SU-DHL-6 (cell line): ENCODE measurements around the gene NINJ2.

Source experiments
- H2AFZ ChIP-seq: fragments of 200-600 bp; sonication (generic); 2 replicates; pipeline ENCODE4 v1.6.1; 2014; ENCODE audit warnings: low read depth, mild to moderate bottlenecking, moderate library complexity, mixed read lengths, antibody characterized with exemption, low read length; ENCODE audit not compliant: severe bottlenecking
- H3F3A ChIP-seq: fragments of 200-600 bp; shearing (Covaris generic); 2 replicates; pipeline ENCODE4 v1.6.0; 2016; ENCODE audit warnings: antibody characterized with exemption, mild to moderate bottlenecking; ENCODE audit not compliant: insufficient read depth
- H3K27ac ChIP-seq: fragments of 200-600 bp; sonication (generic); 2 replicates; pipeline ENCODE4 v1.5.1; 2016; ENCODE audit warnings: low read depth, mild to moderate bottlenecking, low read length, moderate library complexity, mixed read lengths
- H3K27me3 ChIP-seq: fragments of 200-600 bp; sonication (generic), shearing (Covaris generic); 2 replicates; pipeline ENCODE4 v1.6.0; 2014; ENCODE audit warnings: mild to moderate bottlenecking, low read length
- H3K36me3 ChIP-seq: fragments of 200-600 bp; sonication (generic); 2 replicates; pipeline ENCODE4 v1.6.1; 2014; ENCODE audit warnings: mild to moderate bottlenecking, low read length, mixed read lengths
- H3K4me2 ChIP-seq: fragments of 300-600, 200-600 bp; shearing (Covaris generic), sonication (generic); 2 replicates; pipeline ENCODE4 v1.6.0; 2014; ENCODE audit warnings: low read length, low read depth, mild to moderate bottlenecking; ENCODE audit not compliant: poor library complexity, severe bottlenecking
- H3K4me3 ChIP-seq: fragments of 200-600 bp; sonication (generic); 2 replicates; pipeline ENCODE4 v1.5.1; 2014; ENCODE audit warnings: antibody characterized with exemption, low read length, mild to moderate bottlenecking, mixed read lengths; ENCODE audit not compliant: insufficient read depth, poor library complexity, severe bottlenecking
- H3K79me2 ChIP-seq: fragments of 200-600 bp; sonication (generic); 2 replicates; pipeline ENCODE4 v1.6.1; 2014; ENCODE audit warnings: mild to moderate bottlenecking, low read length, moderate library complexity; ENCODE audit not compliant: insufficient read depth
- H3K9ac ChIP-seq: fragments of 200-600 bp; sonication (generic); 2 replicates; pipeline ENCODE4 v1.7.0; 2014; ENCODE audit warnings: mild to moderate bottlenecking, low read length
- H3K9me2 ChIP-seq: fragments of 200-600 bp; sonication (generic); replicated peaks from 2 replicates; pipeline ENCODE4 v1.6.1; 2014; ENCODE audit warnings: low read length; ENCODE audit not compliant: insufficient read depth
- H3K9me3 ChIP-seq: fragments of 200-600 bp; sonication (generic); 2 replicates; pipeline ENCODE4 v1.6.1; 2014; ENCODE audit warnings: low read length, mixed read lengths; ENCODE audit not compliant: insufficient read depth
- H4K20me1 ChIP-seq: fragments of 200-600 bp; sonication (generic); 2 replicates; pipeline ENCODE4 v1.6.1; 2014; ENCODE audit warnings: low read depth, mild to moderate bottlenecking, antibody characterized with exemption, low read length, moderate library complexity, mixed read lengths
- EZH2phosphoT487 ChIP-seq: fragments of 200-600 bp; sonication (generic), shearing (Covaris generic); conservative IDR thresholded peaks from 2 replicates; pipeline ENCODE4 v1.6.1; 2018; ENCODE audit warnings: mild to moderate bottlenecking, antibody characterized with exemption, low read length, moderate library complexity, mixed read lengths
- TF ChIP-seq, protein P1 (sequence below): fragments of 200-600 bp; sonication (generic); IDR thresholded peaks from one replicate; pipeline ENCODE4 v1.5.1; 2017; ENCODE audit warnings: antibody characterized with exemption, mild to moderate bottlenecking, low read length, moderate library complexity; ENCODE audit not compliant: insufficient read depth, poor library complexity, severe bottlenecking

NINJ2 gene

DNA sequence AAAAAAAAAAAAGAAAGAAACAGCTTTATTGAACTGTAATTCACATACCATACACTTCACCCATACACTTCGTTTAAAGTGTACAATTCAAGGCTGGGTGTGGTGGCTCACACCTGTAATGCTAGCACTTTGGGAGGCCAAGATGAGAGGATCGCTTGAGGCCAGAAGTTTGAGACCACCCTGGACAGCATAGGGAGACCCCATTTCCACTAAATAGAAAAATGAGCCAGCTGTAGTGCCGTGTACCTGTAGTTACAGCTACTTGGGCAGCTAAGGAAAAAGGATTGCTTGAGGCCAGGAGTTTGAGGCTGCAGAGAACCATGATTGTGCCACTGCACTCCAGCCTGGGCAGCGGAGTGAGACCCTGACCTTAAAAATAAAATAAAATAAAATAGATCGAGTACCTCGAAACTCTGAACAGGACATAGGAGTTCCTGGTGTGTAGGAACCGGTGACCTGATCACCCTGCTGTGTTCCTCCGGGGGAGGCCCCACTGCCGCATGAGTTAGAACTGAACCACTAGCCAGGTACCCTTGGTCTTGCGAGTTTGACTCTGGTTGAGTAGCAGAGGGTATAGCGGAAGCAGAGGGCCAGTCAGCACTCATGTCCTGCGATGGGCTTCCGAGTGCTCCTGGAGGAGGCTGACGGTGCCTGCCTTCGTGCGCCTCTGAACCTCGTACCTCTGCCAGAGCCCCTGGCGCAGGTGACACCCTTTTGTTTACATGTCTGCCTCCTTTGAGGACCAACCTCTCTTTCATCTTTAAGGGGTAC is 123.5 kb downstream of the NINJ2 start:
- H3K4me2 ChIP-seq = no peak overlapping the region

DNA sequence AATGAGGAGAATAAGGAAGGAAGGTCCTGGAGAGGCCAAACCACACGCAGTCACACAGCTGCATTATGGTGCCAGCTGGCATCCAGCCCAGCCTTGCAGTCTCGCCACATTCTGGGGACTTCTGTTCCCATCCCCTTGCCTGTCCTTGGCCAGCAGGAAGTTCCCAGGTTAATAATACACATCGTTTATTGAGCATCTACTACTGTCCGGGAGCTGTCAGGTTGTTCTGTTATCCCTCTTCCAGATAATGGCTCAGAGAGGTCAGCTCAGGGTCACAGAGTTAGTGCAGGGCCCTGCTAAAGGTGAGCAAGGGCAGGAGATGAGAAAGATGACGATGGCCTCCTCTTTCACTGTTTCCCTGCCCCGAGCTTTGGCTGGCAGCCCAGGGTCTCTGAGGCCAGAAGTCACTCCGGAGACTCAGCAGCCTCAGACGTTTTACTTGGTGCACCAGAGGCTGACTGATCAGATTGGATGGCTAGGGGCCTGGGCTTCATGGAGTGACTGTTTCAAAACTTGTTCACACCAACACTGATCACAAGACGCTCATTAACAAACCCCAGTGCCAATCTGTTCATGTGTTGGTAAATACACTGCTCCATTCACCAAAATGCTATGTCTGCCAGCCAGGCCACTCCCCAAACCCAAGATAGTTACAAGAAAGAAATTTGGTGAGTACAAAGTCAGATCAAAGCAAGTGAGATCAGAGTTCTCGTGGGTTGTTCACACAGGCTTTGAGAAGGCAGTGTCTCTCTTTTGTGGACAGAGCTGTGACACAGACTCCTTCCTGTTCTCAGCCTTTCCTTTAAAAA is 124.3 kb downstream of the NINJ2 start:
- H3K36me3 ChIP-seq = no peaks in the 10 kb centered on the region
- TF ChIP-seq EZH2phosphoT487 = no peak
- TF ChIP-seq, protein P1, sequence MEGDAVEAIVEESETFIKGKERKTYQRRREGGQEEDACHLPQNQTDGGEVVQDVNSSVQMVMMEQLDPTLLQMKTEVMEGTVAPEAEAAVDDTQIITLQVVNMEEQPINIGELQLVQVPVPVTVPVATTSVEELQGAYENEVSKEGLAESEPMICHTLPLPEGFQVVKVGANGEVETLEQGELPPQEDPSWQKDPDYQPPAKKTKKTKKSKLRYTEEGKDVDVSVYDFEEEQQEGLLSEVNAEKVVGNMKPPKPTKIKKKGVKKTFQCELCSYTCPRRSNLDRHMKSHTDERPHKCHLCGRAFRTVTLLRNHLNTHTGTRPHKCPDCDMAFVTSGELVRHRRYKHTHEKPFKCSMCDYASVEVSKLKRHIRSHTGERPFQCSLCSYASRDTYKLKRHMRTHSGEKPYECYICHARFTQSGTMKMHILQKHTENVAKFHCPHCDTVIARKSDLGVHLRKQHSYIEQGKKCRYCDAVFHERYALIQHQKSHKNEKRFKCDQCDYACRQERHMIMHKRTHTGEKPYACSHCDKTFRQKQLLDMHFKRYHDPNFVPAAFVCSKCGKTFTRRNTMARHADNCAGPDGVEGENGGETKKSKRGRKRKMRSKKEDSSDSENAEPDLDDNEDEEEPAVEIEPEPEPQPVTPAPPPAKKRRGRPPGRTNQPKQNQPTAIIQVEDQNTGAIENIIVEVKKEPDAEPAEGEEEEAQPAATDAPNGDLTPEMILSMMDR = no peak
- H3K27me3 ChIP-seq = no peaks in the 10 kb centered on the region
- H3K79me2 ChIP-seq = no peaks in the 10 kb centered on the region
- no peak overlapping the region for H3K27ac ChIP-seq
- H3K9me3 ChIP-seq = no peaks in the 10 kb centered on the region
- H3K9me2 ChIP-seq = no peaks in the 10 kb centered on the region
- no peak overlapping the region for H3K4me3 ChIP-seq
- H4K20me1 ChIP-seq = no peaks in the 10 kb centered on the region
- H3K9ac ChIP-seq = no peak overlapping the region
- H2AFZ ChIP-seq = no peak overlapping the region
- H3K4me2 ChIP-seq = no peak overlapping the region
- H3F3A ChIP-seq = no peaks in the 10 kb centered on the region

More for the DNA sequence above, 123.5 kb downstream of the NINJ2 start:
- Histone ChIP-seq H3K36me3 (no peaks in the 10 kb centered on the region), H2AFZ (no peak overlapping the region), H3K9ac (no peak overlapping the region), H3K27me3 (no peaks in the 10 kb centered on the region), H4K20me1 (no peaks in the 10 kb centered on the region), H3K27ac (no peak overlapping the region), H3K9me2 (no peaks in the 10 kb centered on the region), H3K9me3 (no peaks in the 10 kb centered on the region), H3K4me3 (no peak overlapping the region), H3F3A (no peaks in the 10 kb centered on the region), H3K79me2 (no peaks in the 10 kb centered on the region)
- TF ChIP-seq, protein P1 = no peak
- no peak for TF ChIP-seq EZH2phosphoT487

DNA sequence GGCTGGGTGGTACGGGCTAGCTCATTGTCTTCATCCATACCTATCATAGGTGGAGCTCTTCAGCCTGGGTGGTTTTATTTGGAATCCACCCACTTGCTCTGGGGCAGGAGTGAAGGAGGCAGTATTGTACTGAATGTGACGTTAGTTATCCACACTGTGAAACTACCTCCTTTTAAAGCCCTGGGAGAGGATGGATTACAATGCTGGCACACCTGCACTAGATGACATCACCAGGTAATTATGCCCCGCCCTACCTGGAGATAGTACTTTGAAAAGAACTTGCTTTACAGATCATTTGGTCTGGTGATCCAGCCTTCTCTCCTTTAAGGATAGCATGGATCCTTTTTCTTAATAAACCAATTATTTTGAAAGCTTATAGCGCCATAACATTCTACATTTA is 125.5 kb downstream of the NINJ2 start:
- Histone ChIP-seq H3K36me3 (no peaks in the 10 kb centered on the region), H3K4me2 (no peak overlapping the region), H3K79me2 (no peaks in the 10 kb centered on the region), H3K27ac (no peak overlapping the region), H3F3A (no peaks in the 10 kb centered on the region), H3K9me2 (no peaks in the 10 kb centered on the region), H3K27me3 (no peaks in the 10 kb centered on the region), H3K4me3 (no peak overlapping the region), H4K20me1 (no peaks in the 10 kb centered on the region), H3K9ac (no peak overlapping the region), H2AFZ (no peak overlapping the region), H3K9me3 (no peaks in the 10 kb centered on the region)
- TF ChIP-seq, protein P1 = no peak
- no peak for TF ChIP-seq EZH2phosphoT487
